Prostate gland (tissue), 2 donors: Measurements from ENCODE around the gene PTGES.

Experiments used
- POLR2AphosphoS5 ChIP-seq: sonication (generic); formaldehyde crosslinking; IDR thresholded peaks from one replicate; pipeline ENCODE4 v1.6.1; 2017; ENCODE audit warnings: antibody characterized with exemption
- TF ChIP-seq, protein P1 (sequence below), 4 experiments: fragments of 200-600 bp in 2 of 4; fragments of 450-650 bp in 2 of 4; sonication (generic) in 2 of 4; IDR thresholded peaks; 1 replicate in 3 of 4; 2 replicates in 1 of 4; pipeline ENCODE4 v1.5.1; 2016 to 2019; ENCODE audit warnings: antibody characterized with exemption in 4 of 4, mild to moderate bottlenecking in 2 of 4, moderate library complexity in 2 of 4

DNA sequence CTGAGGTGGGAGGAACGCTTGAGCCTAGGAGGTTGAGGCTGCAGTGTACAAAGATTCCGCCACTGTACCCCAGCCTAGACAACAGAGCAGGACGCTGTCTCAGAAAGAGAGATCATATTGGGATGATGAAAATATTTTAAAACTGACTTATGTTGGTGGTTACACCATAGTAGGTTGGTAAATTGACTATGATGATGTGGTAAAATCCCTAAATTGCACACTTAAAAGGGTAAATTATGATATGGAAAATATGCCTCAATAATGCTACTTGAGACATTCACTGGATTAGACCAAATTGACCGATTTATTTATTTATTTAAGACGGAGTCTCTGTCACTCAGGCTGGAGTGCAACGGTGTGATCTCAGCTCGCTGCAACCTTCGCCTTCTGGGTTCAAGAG is 28.3 kb upstream of the PTGES start:
- TF ChIP-seq, protein P1, sequence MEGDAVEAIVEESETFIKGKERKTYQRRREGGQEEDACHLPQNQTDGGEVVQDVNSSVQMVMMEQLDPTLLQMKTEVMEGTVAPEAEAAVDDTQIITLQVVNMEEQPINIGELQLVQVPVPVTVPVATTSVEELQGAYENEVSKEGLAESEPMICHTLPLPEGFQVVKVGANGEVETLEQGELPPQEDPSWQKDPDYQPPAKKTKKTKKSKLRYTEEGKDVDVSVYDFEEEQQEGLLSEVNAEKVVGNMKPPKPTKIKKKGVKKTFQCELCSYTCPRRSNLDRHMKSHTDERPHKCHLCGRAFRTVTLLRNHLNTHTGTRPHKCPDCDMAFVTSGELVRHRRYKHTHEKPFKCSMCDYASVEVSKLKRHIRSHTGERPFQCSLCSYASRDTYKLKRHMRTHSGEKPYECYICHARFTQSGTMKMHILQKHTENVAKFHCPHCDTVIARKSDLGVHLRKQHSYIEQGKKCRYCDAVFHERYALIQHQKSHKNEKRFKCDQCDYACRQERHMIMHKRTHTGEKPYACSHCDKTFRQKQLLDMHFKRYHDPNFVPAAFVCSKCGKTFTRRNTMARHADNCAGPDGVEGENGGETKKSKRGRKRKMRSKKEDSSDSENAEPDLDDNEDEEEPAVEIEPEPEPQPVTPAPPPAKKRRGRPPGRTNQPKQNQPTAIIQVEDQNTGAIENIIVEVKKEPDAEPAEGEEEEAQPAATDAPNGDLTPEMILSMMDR (IDR thresholded peaks at IDR 0.05) = no peak
- TF ChIP-seq POLR2AphosphoS5 = no peak
